ENCODE measurements around the gene PARK7. TPM values are rescaled to one million over a fixed set of nuclear protein-coding genes. Genes with fewer than 3 reads are reported as not detected.
"Not testable (repeated sequence)": the region's sequence is repeated elsewhere in the genome, so short reads cannot be mapped to it uniquely, and the experiment has no call there.

Gene PARK7
- polyA plus RNA-seq, 1 experiment = 479 TPM

DNA sequence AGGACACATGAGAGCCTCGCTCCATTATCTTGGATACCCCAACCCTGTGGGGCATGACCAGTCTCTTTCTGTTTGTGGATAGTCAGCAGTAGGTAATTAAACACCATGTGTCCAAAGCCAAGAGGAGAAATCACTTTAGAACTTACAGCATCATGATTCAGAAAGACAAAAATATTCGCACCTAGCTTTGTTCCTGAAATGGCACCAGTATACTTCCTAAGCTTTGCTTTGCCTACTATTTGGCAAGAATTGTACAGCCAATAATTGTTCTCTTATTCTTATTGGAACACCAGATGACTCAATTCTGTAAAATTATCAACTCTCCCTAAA lies 45.0 kb upstream of the PARK7 start:
- H3K27ac ChIP-seq (ENCODE audit: low read depth, low read length) = no peak overlapping the region
- no peak for DNase-seq (ENCODE audit: low read depth, low spot score)
- CTCF ChIA-PET = interaction anchor here (0.7 kb wide), 2 partner anchors 41 to 249 kb away, joined by 3 read pairs; no protein-coding TSS in a partner anchor

DNA sequence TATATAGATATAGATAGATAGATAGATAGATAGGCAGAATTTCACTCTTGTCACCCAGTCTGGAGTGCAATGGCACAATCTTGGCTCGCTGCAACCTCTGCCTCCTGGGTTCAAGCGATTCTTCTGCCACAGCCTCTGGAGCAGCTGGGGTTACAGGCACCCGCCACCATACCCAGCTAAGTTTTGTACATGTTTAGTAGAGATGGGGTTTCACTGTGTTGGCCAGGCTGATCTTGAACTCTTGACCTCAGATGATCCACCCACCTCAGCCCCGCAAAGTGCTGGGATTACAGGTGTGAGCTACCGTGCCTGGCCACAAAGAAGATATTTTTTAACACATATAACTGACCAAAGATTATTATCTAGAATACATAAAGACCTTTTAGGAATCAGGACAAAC lies 43.5 kb upstream of the PARK7 start:
- H3K27ac ChIP-seq (ENCODE audit: low read depth, low read length); CTCF ChIA-PET; DNase-seq (ENCODE audit: low read depth, low spot score); H3K9me3 ChIP-seq (ENCODE audit: control insufficient read depth, insufficient read depth, low read length); H3K4me3 ChIP-seq (ENCODE audit: low read depth, low read length); H3K27me3 ChIP-seq (ENCODE audit: control insufficient read depth, insufficient read depth, low read length); POLR2A ChIA-PET: not testable (repeated sequence)

More for the DNA sequence above, 45.0 kb upstream of the PARK7 start:
- H3K27me3 ChIP-seq (ENCODE audit: control insufficient read depth, insufficient read depth, low read length) = peaks cover 2% of the 10 kb centered on the region
- TF ChIP-seq, protein P1, sequence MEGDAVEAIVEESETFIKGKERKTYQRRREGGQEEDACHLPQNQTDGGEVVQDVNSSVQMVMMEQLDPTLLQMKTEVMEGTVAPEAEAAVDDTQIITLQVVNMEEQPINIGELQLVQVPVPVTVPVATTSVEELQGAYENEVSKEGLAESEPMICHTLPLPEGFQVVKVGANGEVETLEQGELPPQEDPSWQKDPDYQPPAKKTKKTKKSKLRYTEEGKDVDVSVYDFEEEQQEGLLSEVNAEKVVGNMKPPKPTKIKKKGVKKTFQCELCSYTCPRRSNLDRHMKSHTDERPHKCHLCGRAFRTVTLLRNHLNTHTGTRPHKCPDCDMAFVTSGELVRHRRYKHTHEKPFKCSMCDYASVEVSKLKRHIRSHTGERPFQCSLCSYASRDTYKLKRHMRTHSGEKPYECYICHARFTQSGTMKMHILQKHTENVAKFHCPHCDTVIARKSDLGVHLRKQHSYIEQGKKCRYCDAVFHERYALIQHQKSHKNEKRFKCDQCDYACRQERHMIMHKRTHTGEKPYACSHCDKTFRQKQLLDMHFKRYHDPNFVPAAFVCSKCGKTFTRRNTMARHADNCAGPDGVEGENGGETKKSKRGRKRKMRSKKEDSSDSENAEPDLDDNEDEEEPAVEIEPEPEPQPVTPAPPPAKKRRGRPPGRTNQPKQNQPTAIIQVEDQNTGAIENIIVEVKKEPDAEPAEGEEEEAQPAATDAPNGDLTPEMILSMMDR (IDR thresholded peaks at IDR 0.05; ENCODE audit: low read depth, low read length) = no peak
- POLR2A ChIA-PET = no interaction called here
- no peaks in the 10 kb centered on the region for H3K9me3 ChIP-seq (ENCODE audit: control insufficient read depth, insufficient read depth, low read length)
- no peak overlapping the region for H3K4me3 ChIP-seq (ENCODE audit: low read depth, low read length)

DNA sequence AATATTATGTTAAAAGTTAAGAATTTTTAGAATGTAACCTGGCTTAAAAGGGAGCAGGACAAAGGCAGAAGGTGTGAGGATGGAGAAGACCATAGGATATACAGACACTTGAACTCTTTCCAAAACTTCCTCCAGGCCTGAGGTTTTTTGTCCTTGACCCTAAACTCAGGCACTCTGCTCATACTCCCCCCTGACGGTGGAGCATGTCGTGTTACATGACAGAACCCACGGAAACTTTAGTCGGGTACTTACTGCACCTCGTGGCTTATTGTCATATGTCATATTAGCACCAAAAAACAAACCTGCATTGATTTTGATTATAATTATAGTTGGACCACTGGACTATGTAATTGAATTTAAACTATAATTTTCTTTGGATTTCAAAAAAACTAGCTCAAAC lies 41.6 kb upstream of the PARK7 start:
- Histone ChIP-seq H3K9me3 (ENCODE audit: control insufficient read depth, insufficient read depth, low read length) (no peaks in the 10 kb centered on the region), H3K27me3 (ENCODE audit: control insufficient read depth, insufficient read depth, low read length) (no peaks in the 10 kb centered on the region), H3K4me3 (ENCODE audit: low read depth, low read length) (no peak overlapping the region), H3K27ac (ENCODE audit: low read depth, low read length) (no peak overlapping the region)
- POLR2A ChIA-PET = no interaction called here
- CTCF ChIA-PET = interaction anchor here (0.6 to 0.9 kb wide), 3 partner anchors 32 to 1117 kb away, joined by 3 to 5 read pairs (median 3); no protein-coding TSS in a partner anchor
- TF ChIP-seq, protein P1 (IDR thresholded peaks at IDR 0.05; ENCODE audit: low read depth, low read length) = no peak
- no peak for DNase-seq (ENCODE audit: low read depth, low spot score)

DNA sequence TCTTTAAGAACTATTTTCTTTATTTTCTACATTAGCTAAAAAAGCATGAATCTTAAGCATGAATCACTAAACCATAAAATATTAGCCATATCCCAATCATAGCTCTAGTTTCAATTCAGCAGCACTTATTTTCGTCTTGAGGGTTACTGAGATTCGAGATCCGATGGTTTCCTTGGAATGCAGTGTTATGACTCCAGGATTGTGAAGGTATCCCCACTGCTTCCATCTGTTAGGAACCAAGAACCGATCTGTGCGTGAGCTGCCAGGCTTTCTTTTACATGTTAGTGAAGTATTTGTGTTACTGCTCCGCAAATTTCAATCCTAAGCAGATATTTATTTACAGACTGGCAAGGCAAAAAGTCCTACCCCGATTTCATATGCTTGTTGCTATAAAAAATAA lies 39.7 kb upstream of the PARK7 start:
- ChIA-PET POLR2A (no interaction called here), CTCF (no interaction called here)
- H3K9me3 ChIP-seq (ENCODE audit: control insufficient read depth, insufficient read depth, low read length) = no peaks in the 10 kb centered on the region
- no peak for DNase-seq (ENCODE audit: low read depth, low spot score)
- H3K4me3 ChIP-seq (ENCODE audit: low read depth, low read length) = no peak overlapping the region
- peaks cover 4% of the 10 kb centered on the region for H3K27me3 ChIP-seq (ENCODE audit: control insufficient read depth, insufficient read depth, low read length)
- TF ChIP-seq, protein P1 (IDR thresholded peaks at IDR 0.05; ENCODE audit: low read depth, low read length) = no peak
- H3K27ac ChIP-seq (ENCODE audit: low read depth, low read length) = no peak overlapping the region

DNA sequence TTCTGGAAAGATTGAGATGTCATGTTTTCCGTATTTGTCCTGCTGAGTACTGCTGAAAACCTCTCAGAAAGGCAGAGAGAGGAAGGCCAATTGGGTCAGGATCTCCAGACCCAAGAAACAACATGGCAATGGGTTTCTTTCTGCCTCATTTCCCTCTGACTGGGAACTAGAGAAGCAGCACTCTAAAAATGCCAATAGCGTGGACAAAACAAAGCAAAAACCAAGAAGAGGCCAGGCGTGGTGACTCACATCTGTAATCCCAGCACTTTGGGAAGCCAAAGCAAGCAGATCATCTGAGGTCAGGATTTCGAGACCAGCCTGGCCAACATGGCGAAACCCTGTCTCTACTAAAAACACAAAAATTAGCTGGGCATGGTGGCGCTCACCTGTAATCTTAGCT lies 39.2 kb upstream of the PARK7 start:
- Histone ChIP-seq H3K9me3 (ENCODE audit: control insufficient read depth, insufficient read depth, low read length) (no peaks in the 10 kb centered on the region), H3K4me3 (ENCODE audit: low read depth, low read length) (no peak overlapping the region), H3K27ac (ENCODE audit: low read depth, low read length) (no peak overlapping the region), H3K27me3 (ENCODE audit: control insufficient read depth, insufficient read depth, low read length) (peaks cover 4% of the 10 kb centered on the region)
- CTCF ChIA-PET = no interaction called here
- TF ChIP-seq, protein P1 (IDR thresholded peaks at IDR 0.05; ENCODE audit: low read depth, low read length) = no peak
- POLR2A ChIA-PET = no interaction called here
- DNase-seq (ENCODE audit: low read depth, low spot score) = no peak

DNA sequence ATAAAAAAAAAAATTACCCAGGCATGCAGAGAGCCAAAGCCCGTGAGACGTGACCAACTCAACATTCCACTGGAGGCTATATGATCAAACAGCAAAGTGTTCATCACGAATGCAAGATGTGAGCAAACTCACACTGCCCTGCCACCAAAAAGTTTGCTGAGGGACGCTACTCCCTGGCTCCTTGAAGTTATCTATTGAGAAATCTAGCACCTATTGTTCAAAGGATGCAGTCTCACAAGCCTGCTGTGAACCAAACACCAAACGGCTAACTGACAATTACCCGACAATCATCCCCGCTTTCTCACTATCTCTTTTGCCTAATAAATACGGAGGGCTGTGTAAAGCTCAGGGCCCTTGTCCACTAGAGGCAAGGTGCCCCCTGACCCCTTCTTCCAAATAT lies 34.5 kb upstream of the PARK7 start:
- H3K27me3 ChIP-seq (ENCODE audit: control insufficient read depth, insufficient read depth, low read length); H3K9me3 ChIP-seq (ENCODE audit: control insufficient read depth, insufficient read depth, low read length); H3K27ac ChIP-seq (ENCODE audit: low read depth, low read length); H3K4me3 ChIP-seq (ENCODE audit: low read depth, low read length); DNase-seq (ENCODE audit: low read depth, low spot score); POLR2A ChIA-PET: not testable (repeated sequence)
- CTCF ChIA-PET = interaction anchor here (0.7 kb wide), 1 partner anchor 49 kb away, joined by 3 read pairs; no protein-coding TSS in a partner anchor

All from AG04450 (cell line).